Activated CD4-positive, alpha-beta T cell treated with anti-CD3 and anti-CD28 coated beads, Interleukin-2, amount 10 ng/mL, durations not matched to agents 24 days and 14 days (primary cell): Measurements from ENCODE around the gene DIP2B. TPM values are rescaled to one million over a fixed set of nuclear protein-coding genes. Genes with fewer than 3 reads are reported as not detected.

Source experiments
- DNase-seq: peaks from one replicate; pipeline ENCODE4 v3.0.0; 2022
- H3K27ac Mint-ChIP-seq: one replicate; pipeline ENCODE4 v1.8.0; 2022; ENCODE audit warnings: mild to moderate bottlenecking, mixed read lengths
- H3K27me3 Mint-ChIP-seq: one replicate; pipeline ENCODE4 v1.8.0; 2022; ENCODE audit warnings: mixed read lengths
- H3K36me3 Mint-ChIP-seq: one replicate; pipeline ENCODE4 v1.8.0; 2022; ENCODE audit warnings: low read depth, mild to moderate bottlenecking, mixed read lengths
- H3K4me1 Mint-ChIP-seq: one replicate; pipeline ENCODE4 v1.8.0; 2021; ENCODE audit warnings: mixed read lengths
- H3K4me3 Mint-ChIP-seq: one replicate; pipeline ENCODE4 v1.8.0; 2022; ENCODE audit warnings: mild to moderate bottlenecking, moderate library complexity, mixed read lengths
- H3K9me3 Mint-ChIP-seq: one replicate; pipeline ENCODE4 v1.8.0; 2021; ENCODE audit warnings: mixed read lengths
- intact Hi-C: fragments of 100-400 bp; cut with micrococcal nuclease; formaldehyde crosslinking; loops from one replicate; pipeline ENCODE4 v1.15.1; 2023
- total RNA-seq: library from RNA; stranded (reverse); gene quantifications from 2 replicates; pipeline ENCODE4 v1.2.3, GENCODE V29; 2022

DIP2B gene
- total RNA-seq, 1 donor from 2014 or later = 29.4 TPM

- no peaks in the 10 kb centered on the region for H3K27me3 Mint-ChIP-seq
- DNase-seq = no peak
- no peak overlapping the region for H3K27ac Mint-ChIP-seq
- H3K9me3 Mint-ChIP-seq = peaks cover 5% of the 10 kb centered on the region
- no peak overlapping the region for H3K4me3 Mint-ChIP-seq
- H3K4me1 Mint-ChIP-seq = peaks cover 18% of the 10 kb centered on the region
- H3K36me3 Mint-ChIP-seq = peaks cover 42% of the 10 kb centered on the region
- intact Hi-C loops = no loop called here
These were observed 281.9 kb downstream of the DIP2B start for GRCh38 chr12:50786498-50787231.

GRCh38 chr12:50787618-50788017, 282.8 kb downstream of the DIP2B start:
- intact Hi-C loops = no loop called here
- Mint-ChIP-seq H3K4me3 (no peak overlapping the region), H3K4me1 (peaks cover 20% of the 10 kb centered on the region), H3K27me3 (no peaks in the 10 kb centered on the region), H3K36me3 (peaks cover 42% of the 10 kb centered on the region), H3K27ac (no peak overlapping the region), H3K9me3 (peaks cover 5% of the 10 kb centered on the region)
- no peak for DNase-seq

- Mint-ChIP-seq H3K4me1 (peaks cover 20% of the 10 kb centered on the region), H3K36me3 (peaks cover 40% of the 10 kb centered on the region)
These were observed 283.8 kb downstream of the DIP2B start for GRCh38 chr12:50788561-50788960.

GRCh38 chr12:50790081-50790480, 285.3 kb downstream of the DIP2B start:
- peaks cover 5% of the 10 kb centered on the region for H3K9me3 Mint-ChIP-seq
- peaks cover 36% of the 10 kb centered on the region for H3K36me3 Mint-ChIP-seq
- no peak overlapping the region for H3K27ac Mint-ChIP-seq
- peaks cover 15% of the 10 kb centered on the region for H3K4me1 Mint-ChIP-seq
- H3K27me3 Mint-ChIP-seq = no peaks in the 10 kb centered on the region
- intact Hi-C loops = no loop called here
- no peak for DNase-seq
- no peak overlapping the region for H3K4me3 Mint-ChIP-seq

More at GRCh38 chr12:50788561-50788960, 283.8 kb downstream of the DIP2B start:
- Mint-ChIP-seq H3K27me3 (no peaks in the 10 kb centered on the region), H3K27ac (no peak overlapping the region), H3K9me3 (peaks cover 5% of the 10 kb centered on the region), H3K4me3 (no peak overlapping the region)
- DNase-seq = no peak
- intact Hi-C loops = no loop called here

Other genes starting within 250 kb of the DIP2B start
- gene LIMA1, start 221.5 kb upstream of the DIP2B start, total RNA-seq = 94.6 and 98.2 TPM in 2 replicates
- gene FAM186A, start 108.4 kb upstream of the DIP2B start, total RNA-seq = not detected in 2 replicates
- 117 and 130 TPM in 2 replicates for gene LARP4, start 104.1 kb upstream of the DIP2B start, total RNA-seq